NCI-H146 treated with DMSO at 0.1 percent for 48 hours (cell line): ENCODE results near the gene NACA.
"Not testable (repeated sequence)": the region's sequence is repeated elsewhere in the genome, so short reads cannot be mapped to it uniquely, and the experiment has no call there.

ENCODE experiments used
- DNase-seq: peaks from one replicate; lab custom pipeline; 2025; ENCODE audit not compliant: unreplicated experiment; lab: John Stamatoyannopoulos, UW

Gene NACA

DNA sequence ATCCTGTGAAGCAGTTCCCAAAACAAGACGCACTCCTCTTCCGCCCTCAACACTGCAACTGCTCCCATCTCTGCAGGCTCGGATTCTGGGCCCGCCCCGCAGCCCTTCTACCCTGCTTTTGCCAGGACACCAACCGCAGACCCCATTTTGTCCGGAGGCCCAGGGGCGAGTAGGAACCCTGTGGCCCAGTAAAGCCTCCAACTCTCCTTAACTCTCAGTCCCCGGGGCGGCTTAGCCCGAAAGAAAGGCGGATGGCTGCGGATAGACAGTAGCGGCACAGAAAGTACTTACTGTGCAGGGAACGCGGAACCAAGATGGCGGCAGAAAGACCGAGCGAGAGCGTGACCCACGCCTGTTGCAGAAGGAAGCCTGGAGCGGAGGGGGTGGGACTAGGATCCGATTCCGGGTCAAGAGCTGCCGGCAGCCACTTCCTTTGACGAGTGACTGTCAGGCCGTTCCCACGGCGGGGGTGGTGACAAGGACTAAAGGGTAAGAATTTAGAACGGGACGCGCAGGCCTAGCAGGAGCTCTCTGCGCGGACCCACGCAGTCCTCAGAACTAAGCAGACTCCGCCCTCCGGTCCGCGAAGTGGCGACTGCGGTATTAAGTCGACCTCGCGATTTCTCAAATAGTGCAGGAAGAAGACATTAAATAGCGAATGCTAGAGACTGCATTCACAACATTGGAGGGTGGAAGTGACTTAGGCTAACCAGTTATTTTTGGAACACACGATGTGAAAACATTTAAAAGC is at the start of gene NACA:
NACA (minus strand) TSS at position 328 of the 751 bp plus-strand sequence. CDS start 778 bp downstream, outside the sequence.
- DNase-seq: peak; percentile 93

- no peak for DNase-seq
Observed at GRCh38 chr12:56773113-56773512, 48.0 kb upstream of the NACA start.

DNA sequence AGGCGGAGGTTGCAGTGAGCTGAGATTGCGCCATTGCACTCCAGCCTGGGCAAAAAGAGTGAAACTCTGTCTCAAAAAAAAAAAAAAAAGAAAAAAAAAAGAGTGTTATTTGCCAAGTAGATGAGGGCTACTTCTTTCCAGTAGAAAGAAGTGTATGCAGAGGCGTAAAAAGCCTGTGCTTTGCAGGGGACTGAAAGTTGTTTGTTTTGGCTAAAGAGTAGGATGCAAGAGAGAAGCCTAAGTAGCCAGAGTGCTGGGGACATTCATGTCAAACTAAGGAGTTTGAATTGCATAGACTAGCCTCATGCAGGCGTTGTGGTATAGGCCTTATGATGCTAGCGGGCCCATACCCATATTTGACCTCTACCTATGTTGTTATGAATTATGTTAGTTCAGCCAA is 47.5 kb upstream of the NACA start:
- DNase-seq: no peak

DNA sequence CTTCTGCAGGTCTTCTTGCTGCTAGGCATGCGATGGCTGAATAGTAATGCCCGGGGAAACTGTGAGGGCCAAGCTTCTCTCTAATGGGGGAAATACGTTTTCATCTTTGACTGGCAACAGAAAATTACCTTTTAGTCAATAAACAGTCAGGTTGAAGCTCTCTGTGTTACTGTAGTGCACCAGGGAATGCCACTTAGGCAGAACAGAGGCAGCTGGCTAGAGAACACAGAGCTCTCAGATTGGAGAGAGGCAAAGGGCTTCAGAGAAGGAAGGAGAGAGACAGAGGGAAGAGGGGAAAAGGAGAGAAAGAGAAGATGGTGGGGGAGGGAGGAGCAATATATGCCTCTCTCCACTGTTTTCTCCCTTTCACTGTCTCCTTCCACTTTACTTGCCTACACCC is 44.8 kb upstream of the NACA start:
- no peak for DNase-seq

DNA sequence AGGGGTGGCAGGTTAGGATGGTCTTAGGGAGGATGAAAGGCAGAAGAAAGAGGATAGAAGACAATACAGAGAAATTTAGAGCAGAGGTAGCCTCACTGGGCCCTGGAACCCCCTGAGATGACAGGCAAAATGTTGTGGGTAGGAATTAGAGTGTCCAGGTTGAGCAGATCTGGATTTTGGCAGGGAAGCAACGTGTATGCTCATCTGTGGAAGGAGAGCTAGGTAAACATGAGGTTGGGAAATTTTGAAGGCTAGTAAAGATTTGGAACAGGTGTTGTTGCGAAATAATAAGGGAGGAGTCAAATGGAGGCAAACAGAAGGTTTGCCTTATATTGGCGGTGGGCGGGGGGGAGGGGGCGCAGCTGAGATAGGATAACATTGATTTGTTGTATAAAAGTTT is 43.3 kb upstream of the NACA start:
- no peak for DNase-seq

DNA sequence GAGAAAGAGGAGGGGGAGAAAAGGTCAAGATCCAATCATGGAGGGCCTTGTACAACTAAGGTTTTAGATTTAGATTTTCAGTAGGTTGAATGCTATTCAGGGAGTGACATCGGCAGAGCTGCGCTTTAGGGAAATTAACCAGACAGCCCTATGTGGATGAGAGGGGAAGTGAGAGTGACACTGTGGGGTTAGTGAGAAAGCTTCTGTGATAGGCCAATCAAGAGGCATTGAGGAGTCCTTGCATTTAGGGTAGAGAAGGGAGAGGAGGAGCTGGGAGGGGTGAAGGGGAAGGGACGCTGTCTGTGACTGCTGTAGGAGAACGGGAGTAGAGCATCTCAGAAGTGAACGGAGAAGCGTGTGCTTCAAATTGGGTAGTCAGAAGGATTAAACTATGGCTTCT is 41.4 kb upstream of the NACA start:
- DNase-seq: no peak

DNA sequence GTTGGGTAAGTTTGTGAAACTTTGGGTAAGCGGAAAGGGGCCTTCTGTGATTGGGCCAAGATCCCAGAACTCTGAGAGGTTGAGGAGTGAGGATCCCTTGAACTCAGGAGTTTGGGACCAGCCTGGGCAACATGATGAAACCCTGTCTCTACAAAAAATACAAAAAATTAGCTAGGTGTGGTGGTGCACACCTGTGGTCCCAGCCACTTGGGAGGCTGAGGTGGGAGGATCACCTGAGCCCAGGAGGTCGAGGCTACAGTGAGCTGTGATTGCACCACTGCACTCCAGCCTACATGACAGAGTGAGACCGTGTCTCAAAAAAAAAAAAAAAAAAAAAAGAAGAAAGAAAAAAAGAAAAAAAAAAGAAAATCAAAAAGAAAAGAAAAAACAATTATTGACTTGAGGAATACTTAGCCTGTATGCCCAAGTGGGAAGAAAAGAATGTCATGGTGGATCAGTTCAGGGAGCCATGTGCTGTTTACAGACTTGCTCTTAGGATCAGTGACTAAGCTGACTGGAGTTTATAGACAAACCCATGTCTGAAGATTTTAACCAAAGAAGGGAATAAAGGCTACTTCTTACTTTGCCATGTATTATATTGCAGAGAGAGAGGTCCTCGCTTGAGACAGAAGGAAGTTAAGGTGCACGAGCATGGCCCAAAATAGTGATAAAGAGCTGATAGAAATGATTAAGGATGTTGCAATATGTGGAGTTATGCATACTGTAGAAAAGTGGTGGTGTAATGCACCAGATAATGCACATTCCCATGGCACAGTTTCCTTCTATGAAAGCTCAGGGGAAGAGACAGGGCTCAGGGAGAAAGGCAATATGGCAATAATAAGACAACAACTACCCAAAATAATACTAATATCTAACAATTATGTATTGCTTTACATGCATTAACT is 38.9 kb upstream of the NACA start:
- DNase-seq: no peak

GRCh38 chr12:56761812-56762211 is 36.7 kb upstream of the NACA start:
- no peak for DNase-seq

DNA sequence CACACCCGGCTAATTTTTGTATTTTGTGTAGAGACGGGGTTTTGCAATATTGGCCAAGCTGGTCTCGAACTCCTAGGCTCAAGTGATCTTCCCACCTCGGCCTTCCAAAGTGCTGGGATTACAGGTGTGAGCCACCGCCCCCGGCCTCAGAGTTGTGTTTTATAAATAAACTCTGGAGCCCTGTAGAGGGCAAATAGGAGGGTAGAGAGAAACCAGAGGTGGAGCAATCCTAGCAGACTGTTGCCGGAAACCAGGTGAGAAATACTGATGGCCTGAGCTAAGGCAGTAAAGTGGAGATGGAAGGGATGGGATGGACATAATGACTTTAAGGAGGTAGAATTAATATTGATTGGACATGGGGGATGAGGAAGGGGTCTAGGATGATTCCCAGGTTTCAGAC is 35.4 kb upstream of the NACA start:
- no peak for DNase-seq

DNA sequence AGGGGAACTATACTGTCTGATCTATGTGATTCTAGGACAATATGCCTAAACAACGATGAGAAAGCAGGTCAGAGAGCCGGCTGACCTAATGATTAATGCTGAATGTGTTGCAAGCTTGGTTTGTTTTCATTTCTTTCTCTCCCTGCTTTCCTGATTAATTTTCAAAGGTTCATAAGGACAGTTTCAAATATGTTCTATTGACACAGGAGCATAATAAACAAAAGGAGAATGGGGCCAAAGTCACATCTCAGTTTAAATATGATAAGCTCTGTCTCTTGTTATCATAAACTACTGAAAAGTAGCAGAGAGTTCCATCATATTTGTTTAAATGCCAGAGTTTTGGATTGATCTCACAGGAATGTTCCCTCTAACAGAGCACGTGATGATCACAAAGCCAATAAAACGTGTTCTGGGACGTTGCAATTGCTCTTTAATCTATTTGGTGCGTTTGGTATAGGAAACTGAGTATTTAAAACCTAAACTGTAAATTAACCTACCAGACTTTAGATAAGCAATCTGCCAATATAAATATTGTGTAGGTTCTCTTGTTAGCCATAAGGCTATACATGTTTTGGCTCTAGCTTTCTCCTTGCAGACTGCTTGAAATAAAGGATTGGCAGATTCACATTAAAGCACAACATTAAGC is 34.3 kb upstream of the NACA start:
- no peak for DNase-seq

- DNase-seq: no peak
Observed at GRCh38 chr12:56758728-56759262, 33.7 kb upstream of the NACA start.

GRCh38 chr12:56757971-56758370 is 32.9 kb upstream of the NACA start:
- DNase-seq: not testable (repeated sequence)

GRCh38 chr12:56753566-56753965 is 28.5 kb upstream of the NACA start:
- no peak for DNase-seq

DNA sequence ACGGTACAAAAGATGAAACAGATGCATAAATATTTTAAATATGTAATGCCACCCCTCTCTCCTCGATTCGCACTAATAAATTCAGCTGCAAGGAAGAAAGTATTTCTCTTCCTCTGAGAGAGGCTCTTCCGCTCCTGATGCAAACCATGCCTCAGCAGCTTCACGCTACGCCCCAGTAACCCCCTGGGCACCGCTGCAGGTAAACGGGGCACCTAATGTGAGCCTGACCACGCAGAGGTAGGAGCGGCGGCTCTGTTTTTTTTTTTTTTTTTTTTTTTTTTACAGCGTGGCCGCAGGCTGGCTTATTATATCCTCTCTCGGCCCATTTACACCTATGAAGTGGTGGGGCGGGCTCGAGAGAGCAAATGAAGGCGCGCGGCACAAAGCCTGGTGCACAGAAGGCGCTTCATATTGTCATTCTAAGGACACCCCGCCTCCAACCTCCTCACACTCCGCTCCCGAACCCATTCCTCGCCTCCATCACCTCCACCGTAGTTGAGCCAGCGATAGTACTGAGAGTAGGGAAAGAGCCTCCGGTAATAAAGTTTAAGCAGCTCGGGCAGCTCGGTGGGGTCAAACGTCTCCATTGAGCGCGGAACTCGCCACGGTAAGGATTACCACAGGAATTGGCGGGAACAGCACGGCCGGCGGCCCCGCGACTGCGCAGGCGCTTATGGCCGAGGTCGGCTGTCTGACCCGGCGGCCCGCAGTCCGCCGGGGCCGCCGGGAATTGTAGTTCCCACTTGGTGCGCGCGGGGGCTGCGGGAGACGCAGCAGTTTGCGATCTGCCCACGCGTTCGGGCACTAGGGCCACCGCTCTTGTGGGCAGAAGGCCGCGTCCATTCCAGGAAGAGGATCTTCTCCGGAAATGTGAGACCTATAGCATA is 26.9 kb upstream of the NACA start, which contains the start of gene PRIM1:
PRIM1 (minus strand) TSS at position 612 of the 887 bp plus-strand sequence; CDS start at position 587, 25 bp downstream.
- DNase-seq: peak; percentile 93

GRCh38 chr12:56750596-56750995 is 25.5 kb upstream of the NACA start:
- not testable (repeated sequence) for DNase-seq

GRCh38 chr12:56749853-56750252 is 24.8 kb upstream of the NACA start:
- no peak for DNase-seq

DNA sequence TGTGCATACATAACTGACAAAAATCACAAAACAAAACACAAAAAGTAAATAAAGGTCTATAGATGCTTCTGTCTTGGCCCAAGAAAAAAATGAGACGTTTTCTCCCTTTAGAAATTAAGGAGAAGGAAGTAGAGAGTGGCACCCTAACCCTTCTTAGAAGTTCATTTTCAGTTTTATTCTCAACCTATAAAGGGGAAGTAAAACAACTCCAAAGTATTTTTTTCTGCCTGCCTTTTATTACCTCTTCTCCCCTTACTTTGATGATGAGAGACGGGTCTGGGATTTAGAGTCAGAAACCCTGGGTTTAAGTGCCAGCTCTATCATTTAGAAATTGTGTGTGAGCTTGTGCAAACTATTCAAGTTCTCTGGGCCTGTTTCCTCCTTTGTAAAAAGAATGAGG is 24.3 kb upstream of the NACA start:
- no peak for DNase-seq

DNA sequence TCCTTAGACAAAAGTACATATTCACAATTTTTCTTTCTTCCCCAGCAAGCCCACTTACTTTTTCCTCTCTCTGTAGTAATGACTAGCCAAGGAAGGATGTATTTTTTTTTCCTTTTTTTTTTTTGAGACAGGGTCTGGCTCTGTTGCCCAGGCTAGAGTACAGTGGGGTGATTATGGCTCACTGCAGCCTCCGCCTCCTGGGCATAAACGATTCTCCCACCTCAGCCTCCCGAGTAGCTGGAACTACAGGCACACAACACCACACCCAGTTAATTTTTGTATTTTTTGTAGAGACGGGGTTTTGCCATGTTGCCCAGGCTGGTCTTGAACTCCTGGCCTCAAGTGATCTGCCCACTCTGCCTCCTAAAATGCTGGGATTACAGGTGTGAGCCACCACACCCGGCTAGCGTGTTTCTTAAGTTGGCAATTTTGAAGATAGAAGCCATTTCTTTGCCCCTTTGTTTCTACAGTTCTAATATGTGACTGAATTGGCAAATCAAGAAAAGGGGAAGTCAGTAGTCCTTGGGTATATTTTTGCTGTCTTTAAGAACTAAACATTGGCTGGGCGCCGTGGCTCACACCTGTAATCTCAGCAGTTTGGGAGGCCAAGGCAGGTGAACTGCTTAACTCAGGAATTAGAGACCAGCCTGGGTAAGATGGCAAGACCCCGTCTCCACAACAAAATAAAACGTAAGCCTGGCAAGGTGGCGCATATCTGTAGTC is 3.2 kb upstream of the NACA start:
- DNase-seq: no peak

DNA sequence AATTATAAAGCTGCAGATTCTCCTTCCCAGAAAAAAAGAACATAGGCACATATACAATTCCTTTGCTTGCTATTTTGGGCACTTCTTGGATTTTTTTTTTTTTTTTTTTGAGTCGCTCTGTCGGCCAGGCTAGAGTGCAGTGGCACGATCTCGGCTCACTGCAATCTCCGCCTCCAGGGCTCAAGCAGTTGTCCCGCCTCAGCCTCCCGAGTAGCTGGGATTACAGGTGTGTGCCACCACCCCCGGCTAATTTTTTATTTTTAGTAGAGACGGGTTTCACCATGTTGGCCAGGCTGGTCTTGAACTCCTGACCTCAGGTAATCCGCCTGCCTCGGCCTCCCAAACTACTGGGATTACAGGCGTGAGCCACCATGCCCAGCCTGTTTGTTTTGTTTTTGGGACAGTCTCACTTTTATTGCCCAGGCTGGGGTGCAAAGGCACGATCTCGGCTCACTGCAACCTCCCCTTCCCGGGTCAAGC is 1.1 kb upstream of the NACA start:
- DNase-seq: not testable (repeated sequence)
